Body of pancreas (tissue), 4 donors: ENCODE data around the gene CLTC.

Source experiments
- CTCF ChIP-seq, 7 experiments: fragments of 450-650 bp in 4 of 7; fragments of 200-600 bp in 3 of 7; sonication (generic) in 3 of 7; IDR thresholded peaks; one replicate each; pipeline ENCODE4 v1.5.1; 2016 to 2019; ENCODE audit warnings: antibody characterized with exemption in 7 of 7
- POLR2A ChIP-seq, 3 donors: fragments of 450-650 bp; IDR thresholded peaks; one replicate each; pipeline ENCODE4 v1.6.1; 2016; ENCODE audit warnings: antibody characterized with exemption in 3 of 3, mild to moderate bottlenecking in 2 of 3

- TF ChIP-seq POLR2A (IDR thresholded peaks at IDR 0.05) (no peak), CTCF (IDR thresholded peaks at IDR 0.05) (no peak)
Measured at GRCh38 chr17:59711936-59712335, 92.2 kb downstream of the CLTC start.
